Gastroesophageal sphincter (tissue), 4 donors: Measurements from ENCODE around the gene RAD51B. TPM values are rescaled to one million over a fixed set of nuclear protein-coding genes. Genes with fewer than 3 reads are reported as not detected.

Experiments used
- ATAC-seq: fragments of 150-250 bp; one replicate; pipeline ENCODE4 v1.9.1; 2016; ENCODE audit warnings: mild to moderate bottlenecking, moderate library complexity
- H3K27ac ChIP-seq, 4 donors: fragments of 200-600 bp; sonication (generic) in 3 of 4; 1 replicate in 3 of 4; 2 replicates in 1 of 4; pipeline ENCODE4 v1.5.1; 2016 to 2019
- H3K27me3 ChIP-seq: fragments of 200-600 bp; sonication (generic); one replicate; pipeline ENCODE4 v1.5.1; 2019
- H3K36me3 ChIP-seq, 2 donors: fragments of 200-600 bp; sonication (generic); one replicate each; pipeline ENCODE4 v1.5.1; 2019; ENCODE audit warnings: control low read depth in 1 of 2
- H3K4me1 ChIP-seq, 3 donors: fragments of 200-600 bp; sonication (generic); 1 replicate in 2 of 3; 2 replicates in 1 of 3; pipeline ENCODE4 v1.5.1; 2016 to 2019; ENCODE audit warnings: control low read depth in 2 of 3
- H3K4me3 ChIP-seq, 2 donors: fragments of 200-600 bp; sonication (generic); one replicate each; pipeline ENCODE4 v1.5.1; 2019; ENCODE audit warnings: mild to moderate bottlenecking in 1 of 2, moderate library complexity in 1 of 2
- H3K9me3 ChIP-seq, 3 donors: fragments of 200-600 bp; sonication (generic); one replicate each; pipeline ENCODE4 v1.5.1; 2017 to 2019; ENCODE audit warnings: control low read depth in 2 of 3
- CTCF ChIP-seq, 4 experiments: fragments of 200-600 bp in 2 of 4; fragments of 450-650 bp in 2 of 4; sonication (generic) in 1 of 4; IDR thresholded peaks; one replicate each; pipeline ENCODE4 v1.5.1; 2017 to 2019; ENCODE audit warnings: antibody characterized with exemption in 4 of 4, mild to moderate bottlenecking in 2 of 4, moderate library complexity in 2 of 4
- EP300 ChIP-seq: sonication (generic); formaldehyde crosslinking; IDR thresholded peaks from one replicate; pipeline ENCODE4 v1.6.1; 2017; ENCODE audit warnings: antibody characterized with exemption, mild to moderate bottlenecking
- POLR2A ChIP-seq, 2 donors: fragments of 450-650 bp; IDR thresholded peaks; one replicate each; pipeline ENCODE4 v1.6.1; 2017; ENCODE audit warnings: antibody characterized with exemption in 2 of 2, mild to moderate bottlenecking in 2 of 2, moderate library complexity in 1 of 2
- POLR2AphosphoS5 ChIP-seq: sonication (generic); formaldehyde crosslinking; IDR thresholded peaks from one replicate; pipeline ENCODE4 v1.6.1; 2017; ENCODE audit warnings: antibody characterized with exemption
- WGBS, 2 donors: methylation state at CpG; one replicate each; pipeline ENCODE4 v1.1.5; 2018; ENCODE audit warnings: low coverage in 1 of 2; 5-methylcytosine and 5-hydroxymethylcytosine counted together
- total RNA-seq, 4 donors: library from RNA; depleted of rRNA; stranded (reverse); fragments of >200 nt; gene quantifications; one replicate each; pipeline ENCODE4 v1.1.0, GENCODE V29; 2016

The RAD51B gene
- total RNA-seq, 4 donors from 2014 or later, result 5.1 to 7.0 (median 6.0) TPM

DNA sequence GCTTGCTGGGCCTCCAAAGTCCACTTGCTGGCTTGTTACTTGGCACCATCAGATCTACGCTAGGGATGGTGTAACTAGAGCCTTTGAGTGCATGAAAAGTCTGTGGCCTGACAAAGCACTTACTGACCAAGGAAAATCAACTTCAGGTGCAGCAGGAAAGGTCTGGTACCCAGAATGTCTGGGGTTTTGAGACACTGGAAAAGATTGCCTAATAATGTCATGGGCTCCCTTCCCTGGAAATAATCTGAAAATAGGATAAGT lies 866.6 kb downstream of the RAD51B start:
- H3K27me3 ChIP-seq, result no peaks in the 10 kb centered on the region
- 100% methylated on average over 1 of the region's 1 CpG; no CpG with 5 or more reads in 1 of the 2 donors for WGBS, 2 donors
- no peak for TF ChIP-seq EP300
- no peak overlapping the region for H3K4me3 ChIP-seq
- ATAC-seq, result no peak
- H3K4me1 ChIP-seq, result peaks cover 11 to 91% (median 50%) of the 10 kb centered on the region in 3 donors
- H3K36me3 ChIP-seq, result no peaks in the 10 kb centered on the region
- H3K9me3 ChIP-seq, result no peaks in the 10 kb centered on the region
- H3K27ac ChIP-seq, result peak overlapping the region; percentile 74 to 87 (median 79)

GRCh38 chr14:68686724-68687123 lies 867.1 kb downstream of the RAD51B start:
- H3K27ac ChIP-seq, result peak overlapping the region in 3 of 4 donors; percentile 75 to 87 (median 83)
- WGBS, 2 donors, result 83 to 95% methylated on average over 4 to 7 of the region's 8 CpGs
- no peaks in the 10 kb centered on the region for H3K27me3 ChIP-seq
- H3K9me3 ChIP-seq, result no peaks in the 10 kb centered on the region
- ATAC-seq, result no peak
- H3K36me3 ChIP-seq, result no peaks in the 10 kb centered on the region
- H3K4me3 ChIP-seq, result no peak overlapping the region
- peaks cover 10 to 85% (median 44%) of the 10 kb centered on the region in 3 donors for H3K4me1 ChIP-seq
- TF ChIP-seq POLR2AphosphoS5 (no peak), EP300 (no peak), CTCF (IDR thresholded peaks at IDR 0.05) (no peak), POLR2A (IDR thresholded peaks at IDR 0.05) (no peak)

DNA sequence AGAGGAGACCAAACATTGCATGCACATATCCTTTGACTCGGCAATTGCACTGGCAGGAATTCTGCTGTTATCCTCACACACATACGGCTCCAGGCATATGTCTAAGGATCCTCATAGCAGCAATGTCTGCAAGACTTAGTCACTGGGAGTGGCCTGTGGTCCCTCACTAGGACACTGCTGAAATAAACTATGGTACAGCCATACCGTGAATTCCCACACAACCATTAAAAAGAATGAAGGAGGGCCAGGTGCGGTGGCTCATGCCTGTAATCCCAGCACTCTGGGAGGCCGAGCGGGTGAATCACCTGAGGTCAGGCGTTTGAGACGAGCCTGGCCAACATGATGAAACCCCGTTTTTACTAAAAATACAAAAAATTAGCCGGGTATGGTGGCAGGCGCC lies 868.2 kb downstream of the RAD51B start:
- Histone ChIP-seq H3K4me3 (no peak overlapping the region), H3K36me3 (no peaks in the 10 kb centered on the region), H3K27ac (no peak overlapping the region), H3K27me3 (no peaks in the 10 kb centered on the region), H3K4me1 (peaks cover 2 to 83% (median 35%) of the 10 kb centered on the region in 3 donors), H3K9me3 (no peaks in the 10 kb centered on the region)
- no peak for ATAC-seq
- TF ChIP-seq POLR2AphosphoS5 (no peak), EP300 (no peak), POLR2A (IDR thresholded peaks at IDR 0.05) (no peak), CTCF (IDR thresholded peaks at IDR 0.05) (no peak)
- WGBS, 2 donors, result 68 to 95% methylated on average over 2 to 6 of the region's 11 CpGs

DNA sequence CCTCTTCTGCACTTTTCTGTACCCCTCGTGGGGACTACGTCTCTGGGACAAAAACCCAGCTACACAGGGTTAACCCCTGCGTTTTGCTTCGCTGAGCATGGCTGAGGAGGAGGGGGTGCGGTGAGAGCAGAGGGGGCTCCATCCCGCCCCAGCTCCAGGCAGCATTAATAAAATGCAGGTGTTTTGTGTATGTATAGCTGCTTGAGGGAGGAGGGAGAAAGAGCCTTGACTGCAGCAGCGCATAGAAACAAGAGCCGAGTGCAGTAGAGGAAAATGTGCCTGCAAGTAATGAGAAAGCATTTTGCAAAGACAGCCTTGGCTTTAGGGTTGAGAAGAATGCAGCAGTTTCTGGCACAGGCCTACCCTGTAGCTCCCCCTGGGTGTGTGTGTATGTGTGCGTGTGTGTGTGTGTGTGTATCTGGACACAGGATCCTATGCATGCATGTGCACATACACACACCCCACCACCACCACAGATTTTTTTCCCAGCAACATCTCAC lies 869.3 kb downstream of the RAD51B start:
- Histone ChIP-seq H3K36me3 (no peaks in the 10 kb centered on the region), H3K4me1 (peaks cover 0 to 82% (median 25%) of the 10 kb centered on the region in 3 donors), H3K27ac (peak overlapping the region in 3 of 4 donors; percentile 42 to 63 (median 50)), H3K27me3 (no peaks in the 10 kb centered on the region), H3K9me3 (no peaks in the 10 kb centered on the region), H3K4me3 (no peak overlapping the region)
- TF ChIP-seq EP300, result no peak
- TF ChIP-seq CTCF (IDR thresholded peaks at IDR 0.05), result peak in 1 of 4 experiments; percentile 11
- TF ChIP-seq POLR2A (IDR thresholded peaks at IDR 0.05), result no peak
- no peak for TF ChIP-seq POLR2AphosphoS5
- WGBS, 2 donors, result 16 to 26% methylated on average over 5 to 9 of the region's 9 CpGs
- ATAC-seq, result no peak

DNA sequence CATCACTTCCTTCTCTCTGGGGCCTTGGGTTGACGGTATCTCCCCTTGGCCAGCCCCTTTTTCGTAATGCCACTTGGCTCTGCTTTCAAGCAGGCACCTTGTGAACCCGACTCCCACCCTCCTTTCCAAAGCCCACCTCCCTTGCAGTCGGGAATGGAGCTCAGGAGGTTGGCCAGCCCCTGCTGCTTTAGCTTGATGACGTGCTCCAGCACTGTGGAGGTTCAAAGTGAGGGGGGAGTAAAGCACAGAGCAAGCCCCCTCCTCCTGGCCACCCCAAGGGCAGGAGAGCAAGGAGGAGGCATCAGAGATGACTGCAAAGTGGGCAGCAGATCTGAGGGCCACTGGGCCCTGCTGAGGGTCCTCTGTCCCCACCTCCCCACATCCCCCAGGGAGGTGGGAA lies 869.9 kb downstream of the RAD51B start:
- no peaks in the 10 kb centered on the region for H3K9me3 ChIP-seq
- no peak for ATAC-seq
- no peak overlapping the region for H3K4me3 ChIP-seq
- no peaks in the 10 kb centered on the region for H3K27me3 ChIP-seq
- peak overlapping the region in 1 of 4 donors; percentile 16 for H3K27ac ChIP-seq
- TF ChIP-seq EP300, result no peak
- no peak for TF ChIP-seq POLR2AphosphoS5
- no peak for TF ChIP-seq POLR2A (IDR thresholded peaks at IDR 0.05)
- TF ChIP-seq CTCF (IDR thresholded peaks at IDR 0.05), result no peak
- H3K36me3 ChIP-seq, result no peaks in the 10 kb centered on the region
- peaks cover 0 to 80% (median 20%) of the 10 kb centered on the region in 3 donors for H3K4me1 ChIP-seq
- WGBS, 2 donors, result 56 to 60% methylated on average over 2 of the region's 5 CpGs
